Measurements from ENCODE around the gene HPSE2.

HPSE2 gene

GRCh38 chr10:98748298-98748697 is 487.4 kb downstream of the HPSE2 start:
- Mint-ChIP-seq H3K27ac (no peak overlapping the region), H3K4me1 (no peaks in the 10 kb centered on the region)

GRCh38 chr10:98745645-98746044 is 490.0 kb downstream of the HPSE2 start:
- Mint-ChIP-seq H3K27ac (no peak overlapping the region), H3K9me3 (no peaks in the 10 kb centered on the region), H3K36me3 (ENCODE audit: low read depth) (no peaks in the 10 kb centered on the region), H3K4me1 (no peaks in the 10 kb centered on the region), H3K27me3 (peaks cover 4% of the 10 kb centered on the region), H3K4me3 (no peak overlapping the region)
- ATAC-seq = no peak
- DNase-seq = no peak

More at GRCh38 chr10:98748298-98748697, 487.4 kb downstream of the HPSE2 start:
- DNase-seq (no peak), ATAC-seq (no peak)
- Mint-ChIP-seq H3K9me3 (peaks cover 8% of the 10 kb centered on the region), H3K27me3 (peaks cover 4% of the 10 kb centered on the region), H3K4me3 (no peak overlapping the region), H3K36me3 (ENCODE audit: low read depth) (no peaks in the 10 kb centered on the region)

DNA sequence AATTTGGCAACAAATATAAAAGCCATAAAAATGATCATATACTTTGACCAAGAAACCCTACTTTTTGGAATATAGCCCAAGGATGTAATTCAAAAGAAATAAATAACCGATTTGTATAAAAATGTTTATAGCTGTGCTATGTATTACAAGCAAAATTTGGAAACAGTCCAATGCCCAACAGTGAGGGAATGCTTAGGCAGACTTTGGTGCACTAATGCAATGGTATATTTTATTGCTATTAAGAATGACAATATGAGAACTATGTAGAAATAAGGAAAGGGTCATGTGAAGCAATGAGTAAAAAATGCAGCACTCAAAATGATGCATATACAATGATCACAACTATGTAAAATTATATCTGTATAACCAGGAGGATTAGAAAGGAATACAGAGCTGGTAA is 515.1 kb downstream of the HPSE2 start:
- DNase-seq = no peak
- peaks cover 8% of the 10 kb centered on the region for H3K9me3 Mint-ChIP-seq
- no peaks in the 10 kb centered on the region for H3K4me1 Mint-ChIP-seq
- no peak overlapping the region for H3K27ac Mint-ChIP-seq
- peaks cover 5% of the 10 kb centered on the region for H3K27me3 Mint-ChIP-seq
- no peak overlapping the region for H3K4me3 Mint-ChIP-seq
- H3K36me3 Mint-ChIP-seq (ENCODE audit: low read depth) = no peaks in the 10 kb centered on the region
- no peak for ATAC-seq

DNA sequence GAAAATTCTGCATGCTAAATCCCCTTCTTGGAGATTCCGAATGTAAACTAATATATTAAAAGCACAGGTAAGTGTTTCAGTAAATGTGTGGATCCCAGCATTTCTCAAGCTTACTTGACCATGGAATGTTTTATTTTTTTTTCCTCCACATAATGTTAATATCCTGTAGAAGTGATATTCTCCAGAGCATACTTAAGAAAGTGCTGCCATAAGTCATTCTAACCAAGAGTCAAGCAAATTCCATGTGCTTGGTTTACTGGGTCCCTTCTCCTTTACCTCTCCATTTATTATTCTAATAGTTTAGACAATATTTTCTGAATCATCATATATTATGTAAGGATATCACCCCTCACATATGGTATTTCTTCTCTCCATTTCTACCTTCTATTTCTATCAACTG is 522.1 kb downstream of the HPSE2 start:
- Mint-ChIP-seq H3K27me3 (peaks cover 1% of the 10 kb centered on the region), H3K4me3 (no peak overlapping the region), H3K27ac (no peak overlapping the region), H3K36me3 (ENCODE audit: low read depth) (no peaks in the 10 kb centered on the region), H3K4me1 (no peaks in the 10 kb centered on the region), H3K9me3 (peaks cover 2% of the 10 kb centered on the region)
- ATAC-seq (no peak), DNase-seq (no peak)

DNA sequence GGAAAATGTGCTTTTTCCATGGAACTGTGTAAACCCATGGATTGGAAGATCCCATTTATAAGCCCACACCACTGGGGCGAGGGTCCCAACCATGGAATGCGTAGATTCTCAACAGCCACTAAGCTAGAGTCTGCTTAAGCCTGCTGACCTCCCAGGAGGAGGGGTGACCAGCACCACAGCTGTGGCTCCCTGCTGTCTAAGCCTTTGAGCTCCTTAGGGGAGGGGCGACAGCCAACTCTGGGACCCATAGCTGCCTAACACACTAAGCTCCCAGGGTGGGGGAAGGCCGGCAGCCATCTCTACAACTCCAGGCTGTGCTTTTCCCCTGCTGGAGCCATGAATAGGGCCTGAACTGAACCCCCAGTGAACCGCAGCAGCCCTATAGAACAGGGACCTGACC is 539.1 kb downstream of the HPSE2 start:
- ATAC-seq = no peak
- Mint-ChIP-seq H3K36me3 (ENCODE audit: low read depth) (no peaks in the 10 kb centered on the region), H3K27ac (no peak overlapping the region), H3K4me1 (no peaks in the 10 kb centered on the region), H3K4me3 (no peak overlapping the region), H3K9me3 (no peaks in the 10 kb centered on the region), H3K27me3 (peaks cover 17% of the 10 kb centered on the region)
- no peak for DNase-seq

DNA sequence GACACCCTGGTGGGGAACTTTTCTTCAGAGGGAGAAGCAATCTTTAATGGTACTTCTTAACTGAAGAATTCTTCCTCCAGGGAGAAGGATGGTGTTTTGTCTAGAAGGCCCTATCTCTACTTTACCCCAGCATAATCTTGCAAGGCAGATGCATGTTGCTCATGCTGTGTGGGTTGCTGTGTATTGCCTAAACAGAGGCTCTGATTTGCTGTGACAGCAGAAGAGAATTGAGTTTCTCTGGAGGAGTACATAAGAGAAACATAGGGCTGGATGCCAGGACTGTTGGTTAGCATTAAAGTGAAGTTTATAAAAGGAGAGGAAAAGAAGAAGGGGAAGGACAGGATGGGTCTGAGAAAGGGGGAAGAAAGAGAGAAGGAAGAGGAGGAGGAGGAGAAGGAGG is 540.8 kb downstream of the HPSE2 start:
- H3K4me1 Mint-ChIP-seq = no peaks in the 10 kb centered on the region
- no peak for ATAC-seq
- H3K27me3 Mint-ChIP-seq = peaks cover 17% of the 10 kb centered on the region
- no peaks in the 10 kb centered on the region for H3K9me3 Mint-ChIP-seq
- no peak for DNase-seq
- no peaks in the 10 kb centered on the region for H3K36me3 Mint-ChIP-seq (ENCODE audit: low read depth)
- H3K27ac Mint-ChIP-seq = no peak overlapping the region
- H3K4me3 Mint-ChIP-seq = no peak overlapping the region

GRCh38 chr10:98694014-98694413 is 541.6 kb downstream of the HPSE2 start:
- Mint-ChIP-seq H3K36me3 (ENCODE audit: low read depth) (no peaks in the 10 kb centered on the region), H3K4me1 (no peaks in the 10 kb centered on the region), H3K9me3 (peaks cover 7% of the 10 kb centered on the region), H3K4me3 (no peak overlapping the region), H3K27ac (no peak overlapping the region), H3K27me3 (peaks cover 23% of the 10 kb centered on the region)
- ATAC-seq (no peak), DNase-seq (no peak)

DNA sequence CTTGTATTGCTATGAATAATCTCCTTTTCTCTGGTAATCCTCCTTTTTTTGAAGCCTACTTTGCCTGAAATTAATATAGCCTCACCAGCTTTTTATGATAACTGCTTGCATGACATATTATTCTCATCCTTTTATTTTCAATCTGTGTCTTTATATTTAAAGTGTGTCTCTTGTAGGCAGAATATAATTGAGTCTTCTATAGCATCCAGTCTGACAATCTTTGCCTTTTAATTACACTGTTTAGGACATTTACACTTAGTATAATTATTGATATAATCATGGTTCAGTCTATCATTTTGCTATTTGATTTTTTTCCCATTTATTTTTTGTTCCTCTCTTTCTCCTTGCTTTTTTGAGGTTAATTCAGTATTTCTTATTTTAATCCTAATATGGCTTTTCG is 548.0 kb downstream of the HPSE2 start:
- H3K9me3 Mint-ChIP-seq = peaks cover 15% of the 10 kb centered on the region
- H3K27ac Mint-ChIP-seq = no peak overlapping the region
- H3K4me1 Mint-ChIP-seq = no peaks in the 10 kb centered on the region
- DNase-seq (no peak), ATAC-seq (no peak)
- H3K27me3 Mint-ChIP-seq = peaks cover 18% of the 10 kb centered on the region
- H3K36me3 Mint-ChIP-seq (ENCODE audit: low read depth) = no peaks in the 10 kb centered on the region
- H3K4me3 Mint-ChIP-seq = no peak overlapping the region

- Mint-ChIP-seq H3K4me3 (no peak overlapping the region), H3K27ac (no peak overlapping the region), H3K36me3 (ENCODE audit: low read depth) (no peaks in the 10 kb centered on the region), H3K9me3 (peaks cover 11% of the 10 kb centered on the region), H3K27me3 (peaks cover 23% of the 10 kb centered on the region), H3K4me1 (no peaks in the 10 kb centered on the region)
- ATAC-seq (no peak), DNase-seq (no peak)
Observed at GRCh38 chr10:98684019-98684899, 551.4 kb downstream of the HPSE2 start.

GRCh38 chr10:98676895-98677294 is 558.8 kb downstream of the HPSE2 start:
- H3K4me1 Mint-ChIP-seq = no peaks in the 10 kb centered on the region
- H3K36me3 Mint-ChIP-seq (ENCODE audit: low read depth) = no peaks in the 10 kb centered on the region
- peaks cover 20% of the 10 kb centered on the region for H3K27me3 Mint-ChIP-seq
- DNase-seq (no peak), ATAC-seq (no peak)
- no peak overlapping the region for H3K4me3 Mint-ChIP-seq
- no peaks in the 10 kb centered on the region for H3K9me3 Mint-ChIP-seq
- no peak overlapping the region for H3K27ac Mint-ChIP-seq

GRCh38 chr10:98675902-98676301 is 559.8 kb downstream of the HPSE2 start:
- no peak overlapping the region for H3K4me3 Mint-ChIP-seq
- ATAC-seq (no peak), DNase-seq (no peak)
- H3K9me3 Mint-ChIP-seq = no peaks in the 10 kb centered on the region
- H3K36me3 Mint-ChIP-seq (ENCODE audit: low read depth) = no peaks in the 10 kb centered on the region
- no peak overlapping the region for H3K27ac Mint-ChIP-seq
- H3K27me3 Mint-ChIP-seq = peaks cover 18% of the 10 kb centered on the region
- no peaks in the 10 kb centered on the region for H3K4me1 Mint-ChIP-seq

DNA sequence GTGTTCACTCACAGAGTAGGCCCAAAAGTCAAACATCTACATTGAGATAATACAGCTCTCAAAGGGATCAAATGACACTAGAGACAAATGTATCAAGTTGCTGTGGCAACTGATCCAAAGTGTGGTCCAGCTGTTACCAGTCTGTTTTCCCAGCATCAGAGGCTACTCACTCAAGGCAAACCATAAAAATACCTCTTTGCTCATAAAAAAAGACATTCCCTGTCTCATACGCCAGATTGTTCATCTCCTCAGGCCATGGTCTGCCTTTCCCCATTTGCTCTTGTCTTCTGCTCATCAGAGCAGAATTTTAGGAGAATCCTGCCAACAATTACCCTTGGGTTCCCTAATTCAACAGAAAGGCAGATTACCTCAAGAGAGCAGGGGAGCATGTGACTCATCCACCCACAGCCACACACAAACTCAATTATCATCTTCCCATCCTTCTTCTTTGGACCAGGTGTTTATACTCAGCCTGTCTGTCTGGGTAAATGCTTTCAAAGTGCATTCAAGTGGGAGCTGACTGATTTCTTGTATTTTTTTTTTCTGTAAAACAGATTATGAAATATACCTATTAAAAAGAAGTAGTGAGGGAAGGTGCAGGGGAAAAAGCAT is 562.4 kb downstream of the HPSE2 start:
- Mint-ChIP-seq H3K4me1 (no peaks in the 10 kb centered on the region), H3K27ac (no peak overlapping the region), H3K36me3 (ENCODE audit: low read depth) (no peaks in the 10 kb centered on the region), H3K9me3 (no peaks in the 10 kb centered on the region), H3K27me3 (peaks cover 8% of the 10 kb centered on the region), H3K4me3 (no peak overlapping the region)
- DNase-seq (no peak), ATAC-seq (no peak)

DNA sequence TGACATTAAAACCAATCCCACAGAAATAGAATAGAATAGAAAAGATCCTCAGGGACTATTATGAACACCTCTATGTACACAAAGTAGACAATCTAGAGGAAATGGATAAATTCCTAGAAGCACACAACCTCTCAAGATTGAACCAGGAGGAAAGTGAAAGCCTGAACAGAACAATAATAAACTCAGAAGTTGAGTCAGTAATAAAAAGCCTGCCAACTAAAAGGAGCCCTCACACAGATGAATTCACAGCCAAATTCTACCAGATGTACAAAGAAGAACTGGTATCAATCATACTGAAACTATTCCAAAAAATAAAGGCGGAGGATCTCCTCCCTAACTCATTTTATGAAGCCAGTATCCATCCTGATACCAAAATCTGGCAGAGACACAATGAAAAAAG is 568.6 kb downstream of the HPSE2 start:
- Mint-ChIP-seq H3K9me3 (no peaks in the 10 kb centered on the region), H3K4me3 (no peak overlapping the region), H3K27ac (no peak overlapping the region), H3K4me1 (no peaks in the 10 kb centered on the region), H3K27me3 (peaks cover 13% of the 10 kb centered on the region), H3K36me3 (ENCODE audit: low read depth) (no peaks in the 10 kb centered on the region)
- DNase-seq (no peak), ATAC-seq (no peak)

- no peak for ATAC-seq
- peaks cover 13% of the 10 kb centered on the region for H3K27me3 Mint-ChIP-seq
- H3K27ac Mint-ChIP-seq = no peak overlapping the region
- DNase-seq = no peak
- no peak overlapping the region for H3K4me3 Mint-ChIP-seq
- H3K9me3 Mint-ChIP-seq = no peaks in the 10 kb centered on the region
- no peaks in the 10 kb centered on the region for H3K36me3 Mint-ChIP-seq (ENCODE audit: low read depth)
- no peaks in the 10 kb centered on the region for H3K4me1 Mint-ChIP-seq
Observed at GRCh38 chr10:98666276-98666675, 569.4 kb downstream of the HPSE2 start.

DNA sequence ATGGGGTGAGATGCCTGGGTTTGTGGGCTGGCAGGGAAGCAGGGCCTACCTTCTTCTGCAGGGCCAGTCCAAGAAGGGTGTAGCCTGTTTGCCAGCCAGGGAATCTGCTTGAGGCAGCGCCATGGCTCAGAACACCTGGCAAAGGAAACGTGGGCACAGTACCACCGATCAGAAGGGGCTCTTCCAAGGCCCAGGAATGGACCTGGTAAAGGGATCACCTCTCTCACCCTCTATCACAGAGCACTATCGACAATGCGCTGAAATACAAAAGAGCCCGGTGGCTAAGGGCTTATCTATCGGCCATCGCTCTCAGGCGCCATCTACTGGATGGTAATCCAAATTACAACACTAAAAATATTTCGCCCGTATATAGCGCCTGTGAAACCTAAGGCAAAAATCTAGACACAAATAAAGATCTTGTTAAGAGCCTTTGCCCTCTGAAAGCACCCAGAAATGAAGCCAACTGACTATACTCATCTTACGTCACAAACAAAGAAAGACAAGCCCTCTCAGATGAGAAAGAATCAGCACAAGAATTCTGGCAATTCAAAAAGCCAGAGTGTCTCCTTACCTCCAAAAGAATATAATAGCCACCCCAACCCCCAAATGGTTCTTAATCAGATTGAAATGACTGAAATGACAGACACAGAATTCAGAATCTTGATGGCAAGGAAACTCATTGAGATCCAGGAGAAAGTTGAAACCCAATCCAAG is 571.2 kb downstream of the HPSE2 start:
- no peak overlapping the region for H3K4me3 Mint-ChIP-seq
- H3K36me3 Mint-ChIP-seq (ENCODE audit: low read depth) = no peaks in the 10 kb centered on the region
- H3K27ac Mint-ChIP-seq = no peak overlapping the region
- ATAC-seq (peak; percentile 69), DNase-seq (peak; percentile 14)
- no peaks in the 10 kb centered on the region for H3K4me1 Mint-ChIP-seq
- peaks cover 20% of the 10 kb centered on the region for H3K27me3 Mint-ChIP-seq
- no peaks in the 10 kb centered on the region for H3K9me3 Mint-ChIP-seq
